Stimulated activated CD4-positive, alpha-beta T cell treated with anti-CD3 and anti-CD28 coated beads, Interleukin-2, amount 100 ng/mL, for 48 hours (primary cell): ENCODE measurements around the gene LRRC9.
"Not testable (repeated sequence)": the region's sequence is repeated elsewhere in the genome, so short reads cannot be mapped to it uniquely, and the experiment has no call there.

Experiments used
- DNase-seq, 2 donors: peaks; one replicate each; pipeline ENCODE4 v3.0.0-alpha.2; 2020

LRRC9 gene

DNA sequence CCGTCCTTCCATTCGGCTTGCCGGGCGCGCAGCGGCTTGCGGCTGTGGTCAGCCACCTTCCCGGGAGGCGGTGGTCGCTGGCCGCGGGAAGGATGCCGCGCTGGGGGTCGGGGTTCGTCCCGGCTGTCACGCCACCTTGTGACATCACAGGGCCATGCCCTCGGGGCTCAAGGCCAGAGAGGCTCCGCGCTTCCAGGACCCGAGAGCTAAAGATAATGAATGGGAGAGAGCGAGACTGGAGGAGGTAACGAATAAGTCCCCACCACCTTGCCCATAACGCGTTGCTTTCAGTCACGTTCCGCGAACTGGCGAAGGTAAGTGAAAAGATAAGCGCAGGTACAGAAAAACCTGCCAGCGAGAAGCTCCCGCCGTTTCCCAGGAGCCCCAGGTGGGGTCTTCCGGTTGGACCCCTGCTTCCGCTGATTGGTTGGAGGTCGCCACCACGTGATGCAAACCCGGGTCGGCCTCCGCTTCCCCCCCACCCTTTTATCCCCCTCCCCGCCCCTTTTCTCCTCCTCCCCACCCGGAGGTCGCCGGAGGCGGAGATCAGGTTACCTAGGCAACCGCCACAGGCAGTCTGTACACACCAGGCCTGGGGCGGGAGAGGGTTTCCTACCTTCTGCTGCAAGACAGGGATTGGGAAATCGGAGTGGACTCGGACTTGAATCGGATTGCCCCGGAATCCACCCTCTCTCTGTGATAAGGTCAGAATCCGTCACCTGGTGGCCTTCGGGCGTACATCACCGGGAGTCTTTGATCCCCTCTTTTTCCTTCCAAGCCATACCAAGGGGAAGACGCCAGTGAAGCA is at the start of gene LRRC9:
LRRC9 (plus strand) TSS at position 575 of the 808 bp plus-strand sequence.
- DNase-seq = no peak

DNA sequence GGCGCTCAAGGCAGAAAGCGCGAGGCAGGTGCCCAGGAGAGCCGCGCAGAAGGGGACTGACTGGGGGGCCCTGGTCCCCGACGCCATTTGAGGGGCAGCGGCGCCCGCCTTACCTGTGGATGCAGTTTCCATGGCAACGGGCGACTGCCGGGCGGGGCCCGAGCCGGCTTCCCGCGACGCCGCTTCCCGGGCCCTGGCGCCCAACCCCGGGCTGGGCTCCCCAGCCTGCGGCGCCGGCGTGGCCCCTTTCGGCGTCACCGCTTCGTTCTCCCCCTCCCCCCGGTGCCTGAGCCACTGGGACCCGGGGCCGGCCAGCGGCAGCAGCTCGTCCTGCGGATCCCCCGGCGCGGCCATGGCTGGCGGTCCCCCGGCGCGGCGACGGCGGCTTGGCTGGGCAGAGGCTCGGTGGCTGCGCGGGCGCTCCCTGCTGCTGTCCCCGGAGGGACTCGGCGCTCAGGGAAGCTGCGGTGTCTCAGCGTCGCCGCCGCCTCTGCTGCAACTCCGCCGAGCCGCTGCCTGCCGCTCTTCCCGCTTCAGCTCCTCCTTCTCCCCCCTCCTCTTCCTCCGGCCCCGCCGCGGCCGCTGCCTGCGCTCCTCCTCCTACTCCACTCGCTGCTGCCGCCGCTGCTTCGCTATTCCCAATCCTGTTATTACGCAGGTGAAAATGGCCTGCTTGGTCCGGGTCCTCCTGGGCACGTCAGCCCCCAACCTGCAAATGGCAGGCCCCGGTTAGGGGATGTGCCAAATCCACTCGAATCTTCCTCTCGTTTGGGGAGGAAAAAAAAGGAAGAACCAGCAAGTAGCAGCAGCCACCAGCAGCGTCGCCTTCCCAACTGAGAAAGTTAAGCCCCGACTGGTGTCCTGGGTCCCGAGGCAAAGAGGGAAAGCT is 49.4 kb upstream of the LRRC9 start, which contains the start of gene RTN1:
RTN1 (minus strand) TSS at position 500 of the 889 bp plus-strand sequence; CDS start at position 354, 146 bp downstream.
- DNase-seq = peak in 1 of 2 donors; percentile 10

DNA sequence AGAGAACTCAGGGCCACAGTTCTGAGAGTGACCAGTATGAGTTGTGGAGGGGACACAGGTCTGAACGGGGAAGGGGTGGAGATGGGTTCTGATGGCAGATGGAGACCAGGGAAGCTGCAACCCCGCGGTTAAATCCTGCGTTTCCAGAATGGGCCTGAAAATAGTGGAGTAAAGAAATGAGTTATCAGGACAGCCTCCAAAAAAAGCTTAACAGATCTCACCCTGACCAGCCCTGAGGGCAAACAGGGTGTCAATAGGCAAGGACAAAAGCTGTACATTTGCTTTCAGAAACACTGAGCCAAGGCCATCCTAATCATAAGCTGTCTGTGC is 48.8 kb upstream of the LRRC9 start:
- no peak for DNase-seq

DNA sequence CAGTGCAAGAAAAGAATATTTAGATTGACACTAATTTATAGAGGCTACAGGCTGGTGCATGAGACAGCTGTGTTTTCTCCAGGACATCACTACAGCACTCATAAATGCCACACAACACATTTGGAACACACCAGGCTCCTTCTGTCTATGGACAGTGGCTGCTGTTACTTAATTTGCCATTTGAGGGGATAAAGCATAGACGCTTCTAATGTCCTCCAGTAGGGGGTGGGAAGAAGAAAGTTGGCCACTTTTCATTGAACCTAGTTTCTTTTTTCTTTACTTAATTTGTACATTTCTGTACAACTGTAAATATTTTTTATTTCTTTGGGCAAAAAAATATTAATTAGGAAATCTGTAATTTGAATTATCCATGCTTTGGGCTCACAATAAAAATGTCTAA is 37.0 kb upstream of the LRRC9 start:
- DNase-seq = no peak

DNA sequence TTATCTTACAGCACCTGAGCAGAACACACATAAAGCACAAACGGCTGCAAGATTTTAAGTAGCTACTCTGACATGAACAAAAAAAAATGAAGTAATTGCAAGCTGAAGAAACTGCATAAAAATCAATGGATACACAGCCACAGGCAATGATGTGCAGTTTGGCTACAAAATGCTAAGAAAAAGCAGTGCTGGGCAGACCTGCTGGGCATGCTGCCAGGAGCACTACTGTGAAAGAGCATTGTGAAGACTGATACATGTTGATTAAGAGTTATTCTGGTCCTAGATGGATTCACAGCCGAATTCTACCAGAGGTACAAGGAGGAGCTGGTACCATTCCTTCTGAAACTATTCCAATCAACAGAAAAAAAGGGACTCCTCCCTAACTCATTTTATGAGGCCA is 29.3 kb upstream of the LRRC9 start:
- DNase-seq = no peak

DNA sequence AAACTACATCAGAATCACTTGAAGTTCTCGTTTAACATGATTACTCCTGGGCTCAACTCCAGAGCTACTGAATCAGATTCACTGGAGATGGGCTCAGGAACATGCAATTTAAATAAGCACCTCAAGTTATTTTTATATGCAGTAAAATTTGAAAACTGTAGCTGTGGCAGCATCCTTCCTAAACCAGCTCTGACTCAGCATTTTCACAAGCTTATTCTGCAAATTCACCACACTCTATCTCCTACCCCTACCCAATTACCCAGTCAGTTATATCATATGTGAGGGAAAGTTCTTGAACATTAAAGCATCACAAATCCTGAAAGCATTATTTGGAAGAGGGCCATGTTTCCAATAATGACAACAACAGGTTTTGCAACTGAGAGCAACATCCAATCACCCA is 24.2 kb upstream of the LRRC9 start:
- DNase-seq = no peak

DNA sequence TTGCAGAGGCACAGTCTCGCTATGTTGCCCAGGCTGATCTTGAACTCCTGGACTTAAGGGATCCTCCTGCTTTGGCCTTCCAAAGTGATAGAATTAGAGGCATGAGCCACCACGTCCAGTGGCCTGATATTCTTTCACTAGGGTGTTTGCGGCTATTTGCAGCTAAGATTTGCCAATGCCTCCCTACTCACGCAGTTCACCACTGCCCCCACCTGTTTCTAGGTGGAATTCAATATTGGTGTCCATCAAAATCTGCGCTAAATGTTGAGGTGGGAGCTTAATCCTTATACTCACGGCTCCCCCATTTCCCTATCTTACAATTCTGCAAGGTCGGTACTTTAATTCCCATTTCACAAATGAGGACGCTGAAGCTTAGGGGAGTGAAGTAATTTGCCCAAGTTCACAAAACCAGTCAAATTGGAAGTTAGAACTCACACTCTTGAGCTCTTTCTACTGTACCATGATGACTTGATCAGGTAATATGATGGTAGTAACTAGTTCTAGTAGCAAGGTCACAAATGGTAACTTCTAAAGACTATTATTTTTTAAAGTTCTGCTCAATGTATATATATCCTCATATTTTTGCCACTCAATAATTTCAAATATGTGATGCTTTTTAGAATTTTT is 22.1 kb upstream of the LRRC9 start:
- DNase-seq = no peak

DNA sequence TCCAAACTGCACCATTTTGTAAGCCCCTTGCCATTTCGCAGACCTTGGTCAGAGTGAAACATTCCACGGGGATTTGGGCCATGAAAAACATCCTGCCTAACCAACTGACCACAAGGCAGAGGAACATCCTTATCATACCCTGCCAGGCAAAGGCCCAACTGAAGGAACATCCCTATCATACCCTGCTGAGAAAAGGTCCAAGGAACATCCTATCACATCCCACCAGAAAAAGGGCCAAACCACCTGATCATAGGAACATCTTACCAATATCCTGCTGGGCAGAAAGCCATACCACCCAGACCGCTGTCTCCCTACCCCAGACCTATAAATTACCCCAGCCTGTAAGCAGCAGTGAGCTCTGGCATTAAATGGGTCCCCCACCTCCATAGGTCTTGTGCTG is 19.4 kb upstream of the LRRC9 start:
- DNase-seq = no peak

DNA sequence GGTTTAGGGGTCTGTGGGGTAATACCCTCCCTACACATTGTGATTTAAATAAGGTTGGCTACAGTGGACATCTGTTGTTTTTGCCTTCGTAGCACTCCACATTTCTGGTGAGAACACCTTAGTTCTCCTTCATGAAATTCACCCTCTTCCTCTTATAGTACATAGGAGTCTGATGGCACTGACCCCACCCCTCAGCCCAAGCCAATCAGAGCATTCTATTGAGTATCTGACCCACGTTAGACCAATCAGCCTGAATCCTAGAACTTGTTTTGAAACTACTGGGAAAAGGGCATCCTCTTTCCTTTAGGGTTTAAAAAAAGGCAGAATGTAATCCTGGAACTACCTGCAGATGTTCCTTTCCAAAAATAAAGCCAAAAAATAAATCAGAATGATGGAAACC is 15.8 kb upstream of the LRRC9 start:
- DNase-seq = no peak

DNA sequence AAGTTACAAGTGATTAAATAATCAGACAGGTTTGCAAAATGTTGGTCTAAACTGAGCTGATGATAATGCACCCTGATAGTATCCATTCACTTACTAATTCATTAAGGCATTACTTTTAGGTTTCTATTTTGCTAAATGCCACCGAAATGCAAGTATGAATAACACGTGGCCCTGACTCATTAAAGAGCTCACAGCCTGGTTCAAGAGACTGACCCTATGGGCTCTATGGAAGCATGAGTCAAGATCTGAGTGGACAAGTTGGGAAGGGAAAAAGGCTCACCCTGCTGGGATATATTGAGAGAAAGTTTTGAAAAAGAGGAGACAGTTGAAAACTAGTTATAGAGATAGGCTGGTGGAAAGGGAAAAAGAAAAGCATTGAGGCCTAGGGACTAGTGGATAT is 14.8 kb upstream of the LRRC9 start:
- no peak for DNase-seq

DNA sequence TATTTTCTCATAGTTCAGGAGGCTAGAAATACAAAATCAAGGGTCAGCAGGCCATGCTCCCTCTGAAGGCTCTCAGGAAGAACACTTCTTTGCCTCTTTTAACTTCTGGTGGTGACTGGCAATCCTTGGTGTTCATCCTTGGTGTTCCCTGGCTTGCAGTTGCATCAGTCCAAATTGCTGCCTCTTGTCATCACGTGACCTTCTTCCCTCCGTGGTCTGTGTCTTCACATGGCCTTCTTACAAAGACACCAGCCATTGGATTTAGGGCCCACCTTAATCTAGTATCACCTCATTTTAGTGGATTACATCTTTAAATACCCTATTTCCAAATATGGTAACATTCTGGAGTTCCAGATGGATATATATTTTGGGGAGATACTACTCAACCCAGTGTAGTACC is 7.5 kb upstream of the LRRC9 start:
- DNase-seq = no peak

DNA sequence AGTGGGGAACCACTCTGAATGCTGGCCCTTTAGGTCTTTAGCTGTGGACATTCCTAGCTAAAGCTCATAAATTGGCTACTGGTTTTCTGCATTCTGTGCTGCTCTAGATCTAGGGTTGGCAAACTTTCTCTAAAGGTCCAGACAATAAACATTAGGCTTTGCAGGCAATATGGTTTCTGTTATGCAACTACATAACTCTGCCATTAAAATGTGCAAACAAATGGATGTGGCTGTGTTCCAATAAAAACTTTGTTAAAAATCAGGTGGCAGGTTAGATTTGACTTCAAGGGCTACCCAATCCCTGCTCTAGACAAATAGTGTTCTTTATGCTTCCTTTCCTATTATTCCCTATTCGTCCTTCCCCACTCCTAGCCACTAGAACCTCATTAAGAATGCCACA is 6.8 kb upstream of the LRRC9 start:
- DNase-seq = no peak

DNA sequence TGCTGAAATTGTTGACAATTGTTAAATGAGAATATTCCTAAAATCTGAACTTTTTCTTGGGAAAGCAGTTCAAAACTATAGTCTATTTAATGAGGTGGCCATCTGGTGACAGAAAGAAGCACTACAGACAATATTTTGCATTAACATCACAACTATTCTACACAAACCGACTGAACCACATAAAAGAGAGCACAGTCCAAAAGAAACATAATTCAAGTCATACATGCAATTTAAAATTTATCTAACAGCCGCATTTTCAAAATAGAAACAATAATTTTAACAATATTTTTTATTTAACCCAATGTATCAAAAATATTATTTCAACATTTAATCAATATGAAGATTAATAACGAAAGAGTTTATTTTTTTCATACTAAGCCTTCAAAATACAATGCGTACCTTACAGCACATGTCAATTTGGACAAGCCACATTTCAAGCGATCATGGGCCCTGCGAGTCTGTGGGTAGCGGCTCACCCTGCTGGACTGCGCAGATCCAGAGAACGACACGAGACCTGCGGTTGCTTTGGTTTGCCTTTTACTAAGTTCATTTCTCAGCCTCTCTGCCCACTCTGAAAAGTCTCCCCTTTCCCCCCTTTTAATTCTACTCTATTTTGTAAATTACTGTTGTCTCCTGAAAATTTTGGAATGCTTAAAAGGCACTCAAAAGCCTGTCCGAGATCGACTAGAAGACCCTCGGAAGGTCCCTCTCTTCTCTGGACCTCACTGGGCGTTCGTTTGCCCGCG is 947 bp upstream of the LRRC9 start:
- no peak for DNase-seq

DNA sequence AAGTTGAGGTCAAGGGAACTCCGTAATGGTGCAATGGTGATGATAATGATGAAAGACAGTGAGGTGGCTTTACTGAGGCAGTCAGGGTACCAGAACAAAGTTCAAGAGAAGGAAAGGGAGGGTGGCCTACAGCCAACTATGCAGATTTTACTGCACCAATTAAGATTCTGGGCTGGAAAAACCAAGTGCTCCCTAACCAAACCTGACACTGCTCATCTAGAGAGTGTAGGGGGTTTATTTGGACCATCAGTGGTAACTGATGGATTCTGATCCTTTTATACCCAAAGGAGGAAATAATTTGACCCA is 387 bp downstream of the LRRC9 start:
- no peak for DNase-seq

DNA sequence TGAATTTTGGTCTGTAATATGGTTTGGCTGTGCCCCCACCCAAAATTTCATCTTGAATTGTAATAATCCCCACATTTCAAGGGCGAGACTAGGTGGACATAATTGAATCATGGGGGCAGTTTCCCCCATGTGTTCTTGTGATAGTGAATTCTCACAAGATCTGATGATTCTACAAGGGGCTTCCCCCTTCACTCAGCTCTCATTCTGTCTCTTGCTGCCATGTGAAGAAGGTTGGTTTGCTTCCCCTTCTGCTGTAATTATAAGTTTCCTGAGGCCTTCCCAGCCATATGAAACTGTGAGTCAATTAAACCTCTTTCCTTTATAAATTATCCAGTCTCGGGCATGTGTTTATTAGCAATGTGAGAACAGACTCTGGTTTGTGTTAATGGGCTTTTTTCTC is 5.9 kb downstream of the LRRC9 start:
- no peak for DNase-seq

DNA sequence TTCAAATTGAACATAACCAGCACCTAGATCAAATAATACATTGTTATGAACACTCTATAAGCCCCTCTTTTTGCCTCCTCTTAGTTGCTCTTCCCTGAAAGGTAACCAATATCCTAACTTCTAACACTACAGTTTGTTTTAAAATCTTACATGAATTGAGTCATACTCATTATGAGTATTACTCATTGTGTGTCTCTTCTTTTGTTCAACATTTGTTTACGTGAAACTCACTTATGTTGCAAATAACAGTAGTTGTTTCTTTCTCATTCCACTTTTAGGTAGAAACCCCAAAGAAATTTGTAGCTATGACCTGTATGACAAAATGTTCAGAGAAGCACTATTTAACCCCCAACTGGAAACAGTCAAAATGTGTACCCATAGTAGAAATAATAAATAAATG is 6.6 kb downstream of the LRRC9 start:
- no peak for DNase-seq

DNA sequence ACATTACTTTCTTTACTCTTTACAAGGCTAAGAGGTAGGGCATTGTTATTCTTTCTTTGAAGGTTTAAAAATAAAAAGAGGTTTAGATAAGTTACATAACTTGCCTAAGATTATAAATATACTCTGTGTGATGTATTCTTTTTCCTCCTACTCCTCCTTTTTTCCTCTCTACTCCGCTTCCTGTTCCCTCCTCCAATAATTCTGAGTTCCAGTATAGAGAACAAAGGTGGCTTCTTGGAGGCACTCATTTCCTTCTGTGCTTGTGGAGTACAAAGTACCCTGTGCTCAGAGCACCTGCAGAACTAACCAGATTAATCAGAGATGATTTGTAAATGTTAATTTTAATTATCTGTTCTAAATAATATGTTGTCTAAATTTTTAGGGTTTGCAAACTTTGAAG is 11.3 kb downstream of the LRRC9 start:
- no peak for DNase-seq

DNA sequence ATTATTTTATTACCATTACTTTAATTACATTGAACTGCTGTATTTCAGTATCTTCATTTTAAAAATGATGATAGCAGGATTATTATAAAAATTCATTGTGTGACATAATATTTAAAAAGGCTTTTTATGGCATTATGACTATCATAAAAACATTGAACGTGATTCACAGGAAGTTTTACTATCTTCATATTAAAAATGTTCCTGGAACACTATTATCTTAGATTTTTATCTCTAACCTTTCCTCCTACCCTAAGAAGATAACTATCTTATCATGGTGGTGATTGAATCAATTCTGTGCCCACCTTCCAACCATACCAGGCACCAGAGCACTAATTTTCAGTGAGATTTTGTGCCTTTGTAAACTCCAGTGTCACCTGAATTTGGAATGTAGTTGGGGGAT is 16.2 kb downstream of the LRRC9 start:
- DNase-seq = no peak

DNA sequence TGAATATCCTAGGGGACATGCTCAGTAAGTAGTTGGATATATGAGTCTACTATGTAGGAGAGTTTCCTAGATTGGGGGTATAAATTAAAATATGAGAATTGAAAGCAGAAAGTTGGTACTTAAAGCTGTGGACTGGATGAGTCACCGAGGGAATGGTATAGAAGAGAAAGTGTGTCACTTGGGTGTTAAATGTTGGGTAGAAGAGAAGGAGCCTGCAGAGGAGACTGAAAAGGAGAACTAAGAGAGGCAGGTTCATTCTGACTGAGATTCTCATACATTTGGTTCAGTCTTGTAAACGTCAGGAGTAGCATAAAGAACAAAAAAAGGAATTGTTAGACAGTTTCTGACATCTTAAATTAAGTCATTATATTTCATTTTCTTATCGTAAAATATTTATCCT is 19.9 kb downstream of the LRRC9 start:
- DNase-seq = no peak

DNA sequence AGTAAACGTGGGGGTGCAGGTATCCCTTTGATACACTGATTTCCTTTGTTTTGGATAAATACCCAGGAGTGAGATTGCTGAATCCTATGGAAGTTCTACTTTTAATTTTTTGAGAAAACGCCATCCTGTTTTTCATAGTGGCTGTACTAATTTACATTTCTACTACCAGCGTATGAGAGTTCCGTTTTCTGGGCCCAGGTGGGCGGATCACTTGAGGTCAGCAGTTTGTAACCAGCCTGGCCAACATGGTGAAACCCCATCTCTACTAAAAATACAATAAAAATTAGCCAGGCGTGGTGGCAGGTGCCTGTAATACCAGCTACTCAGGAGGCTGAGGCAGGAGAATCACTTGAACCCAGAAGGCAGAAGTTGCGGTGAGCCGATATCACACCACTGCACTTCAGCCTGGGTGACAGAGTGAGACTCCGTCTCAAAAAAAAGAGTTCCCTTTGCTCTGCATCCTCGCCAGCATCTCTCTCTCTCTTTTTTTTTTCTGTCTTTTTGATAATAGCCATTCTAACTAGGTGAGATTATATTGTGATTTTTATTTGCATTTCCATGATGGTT is 22.4 kb downstream of the LRRC9 start:
- DNase-seq = not testable (repeated sequence)

DNA sequence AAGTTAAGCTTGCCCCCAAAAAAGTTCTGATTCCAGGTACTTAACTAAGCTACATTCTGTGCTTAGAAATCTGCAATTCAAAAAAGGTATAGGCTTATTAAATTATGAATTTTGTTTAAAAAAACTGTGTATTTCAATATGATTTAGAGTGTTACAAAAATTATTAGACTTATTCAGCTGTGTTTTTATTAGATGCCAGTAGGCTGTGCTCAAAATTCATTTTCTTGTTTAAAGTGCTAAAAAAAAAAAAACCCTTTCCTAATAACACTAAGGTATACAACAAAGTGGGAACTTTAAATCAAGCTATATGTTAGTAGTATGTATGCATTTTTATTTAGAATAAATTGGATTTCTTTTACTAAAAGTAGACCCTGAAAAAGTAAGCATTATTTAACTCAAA is 25.0 kb downstream of the LRRC9 start:
- no peak for DNase-seq

DNA sequence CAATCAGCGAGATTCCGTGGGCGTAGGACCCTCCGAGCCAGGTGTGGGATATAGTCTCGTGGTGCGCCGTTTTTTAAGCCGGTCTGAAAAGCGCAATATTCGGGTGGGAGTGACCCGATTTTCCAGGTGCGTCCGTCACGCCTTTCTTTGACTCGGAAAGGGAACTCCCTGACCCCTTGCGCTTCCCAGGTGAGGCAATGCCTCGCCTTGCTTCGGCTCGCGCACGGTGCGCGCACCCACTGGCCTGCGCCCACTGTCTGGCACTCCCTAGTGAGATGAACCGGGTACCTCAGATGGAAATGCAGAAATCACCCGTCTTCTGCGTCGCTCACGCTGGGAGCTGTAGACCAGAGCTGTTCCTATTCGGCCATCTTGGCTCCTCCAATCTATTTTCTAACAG is 32.2 kb downstream of the LRRC9 start:
- DNase-seq = not testable (repeated sequence)

DNA sequence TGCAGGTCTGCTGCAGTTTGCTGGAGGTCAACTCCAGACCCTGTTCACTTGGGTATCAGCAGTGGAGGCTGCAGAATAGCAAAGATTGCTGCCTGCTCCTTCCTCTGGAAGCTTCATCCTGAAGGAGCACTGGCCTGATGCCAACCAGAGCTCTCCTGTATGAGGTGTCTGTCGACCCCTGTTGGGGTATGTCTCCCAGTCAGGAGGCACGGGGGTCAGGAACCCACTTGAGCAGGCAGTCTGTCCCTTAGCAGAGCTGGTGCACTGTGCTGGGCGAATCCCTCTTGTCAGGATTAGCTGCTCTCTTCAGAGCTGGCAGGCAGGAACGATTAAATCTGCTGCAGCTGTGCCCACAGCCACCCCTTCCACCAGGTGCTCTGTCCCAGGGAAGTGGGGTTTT is 37.9 kb downstream of the LRRC9 start:
- DNase-seq = not testable (repeated sequence)
